DND-41 (cell line): Measurements from ENCODE around the gene ERVK3-1.
"Not testable (repeated sequence)": the region's sequence is repeated elsewhere in the genome, so short reads cannot be mapped to it uniquely, and the experiment has no call there.

Experiments used
- ATAC-seq: fragments of 200-7000 bp; cut with Tn5 transposase; 3 replicates; pipeline ENCODE4 v1.9.1; 2021; ENCODE audit warnings: low read depth; ENCODE audit not compliant: insufficient read depth
- DNase-seq: peaks from one replicate; pipeline ENCODE4 v3.0.0-alpha.2; 2020
- H2AFZ ChIP-seq: 2 replicates; pipeline ENCODE4 v1.6.0; 2012; ENCODE audit warnings: low read depth, low read length
- H3K27ac ChIP-seq: 2 replicates; pipeline ENCODE4 v1.5.1; 2012; ENCODE audit warnings: low read length, inconsistent platforms
- H3K27me3 ChIP-seq: fragments of 200-600 bp; sonication (generic); 2 replicates; pipeline ENCODE4 v1.6.0; 2012; ENCODE audit warnings: low read length, mild to moderate bottlenecking, inconsistent platforms; ENCODE audit not compliant: insufficient read depth, poor library complexity
- H3K36me3 ChIP-seq: 2 replicates; pipeline ENCODE4 v1.5.1; 2012; ENCODE audit warnings: low read length, inconsistent platforms; ENCODE audit not compliant: insufficient read depth
- H3K4me1 ChIP-seq: 2 replicates; pipeline ENCODE4 v1.5.1; 2012; ENCODE audit warnings: mild to moderate bottlenecking, low read length; ENCODE audit not compliant: insufficient read depth
- H3K4me2 ChIP-seq: 2 replicates; pipeline ENCODE4 v1.6.0; 2012; ENCODE audit warnings: mild to moderate bottlenecking, moderate library complexity, low read length, inconsistent platforms; ENCODE audit not compliant: insufficient read depth
- H3K4me3 ChIP-seq, 2 experiments: fragments of 200-600 bp in 1 of 2; shearing (Covaris generic) in 1 of 2; 2 replicates each; pipeline ENCODE4 v1.5.1; 2012 to 2016; ENCODE audit warnings: inconsistent platforms in 2 of 2, low read length in 2 of 2, mild to moderate bottlenecking in 2 of 2, low read depth in 1 of 2, moderate library complexity in 1 of 2
- H3K79me2 ChIP-seq: 2 replicates; pipeline ENCODE4 v1.6.0; 2012; ENCODE audit warnings: low read length, inconsistent platforms; ENCODE audit not compliant: insufficient read depth
- H3K9ac ChIP-seq: 2 replicates; pipeline ENCODE4 v1.6.0; 2012; ENCODE audit warnings: low read depth, mild to moderate bottlenecking, inconsistent platforms, low read length, moderate library complexity
- H3K9me3 ChIP-seq: 2 replicates; pipeline ENCODE4 v1.5.1; 2012; ENCODE audit warnings: low read length, moderate library complexity, mild to moderate bottlenecking, inconsistent platforms; ENCODE audit not compliant: insufficient read depth, severe bottlenecking
- H4K20me1 ChIP-seq: 2 replicates; pipeline ENCODE4 v1.6.0; 2012; ENCODE audit warnings: low read length; ENCODE audit not compliant: insufficient read depth
- CTCF ChIP-seq: IDR thresholded peaks from 2 replicates; pipeline ENCODE4 v1.5.1; 2012; ENCODE audit warnings: borderline replicate concordance, low read length, moderate library complexity, mild to moderate bottlenecking; ENCODE audit not compliant: poor library complexity, severe bottlenecking; ENCODE audit errors: extremely low read depth
- EZH2 ChIP-seq: IDR thresholded peaks from 3 replicates; pipeline ENCODE4 v1.6.1; 2012; ENCODE audit warnings: borderline replicate concordance, low read depth, mild to moderate bottlenecking, moderate library complexity, low read length, inconsistent platforms; ENCODE audit not compliant: severe bottlenecking

Gene ERVK3-1

GRCh38 chr19:58338825-58339558 is 33.8 kb downstream of the ERVK3-1 start:
- Histone ChIP-seq H3K4me1 (no peaks in the 10 kb centered on the region), H3K36me3 (peaks cover 62% of the 10 kb centered on the region)

GRCh38 chr19:58345558-58345957 is 40.4 kb downstream of the ERVK3-1 start:
- DNase-seq = no peak
- H3K36me3 ChIP-seq = peaks cover 22% of the 10 kb centered on the region
- peaks cover 40% of the 10 kb centered on the region for H3K4me1 ChIP-seq
- no peak overlapping the region for H3K9ac ChIP-seq
- TF ChIP-seq CTCF = no peak
- no peak for TF ChIP-seq EZH2
- peak overlapping the region in 1 of 2 experiments; percentile 40; a peak in 1 of 4 replicates for H3K4me3 ChIP-seq
- no peak overlapping the region for H3K27ac ChIP-seq
- peaks cover 38% of the 10 kb centered on the region for H3K79me2 ChIP-seq
- H3K27me3 ChIP-seq = no peaks in the 10 kb centered on the region
- peak overlapping the region; percentile 99; the same call in 1 of the 2 replicates for H3K4me2 ChIP-seq
- H2AFZ ChIP-seq = no peak overlapping the region
- ATAC-seq = no peak
- H3K9me3 ChIP-seq = no peaks in the 10 kb centered on the region
- 0 out of 2 replicates have a peak, but pooled peaks cover 2% of the 10 kb centered on the region for H4K20me1 ChIP-seq

More at GRCh38 chr19:58338825-58339558, 33.8 kb downstream of the ERVK3-1 start:
- TF ChIP-seq EZH2 (no peak), CTCF (peak; percentile 43)
- H2AFZ ChIP-seq = no peak overlapping the region
- ATAC-seq (peak; percentile 56), DNase-seq (no peak)
- no peaks in the 10 kb centered on the region for H3K9me3 ChIP-seq
- no peak overlapping the region for H3K4me3 ChIP-seq
- no peak overlapping the region for H3K4me2 ChIP-seq
- H3K9ac ChIP-seq = no peak overlapping the region
- peaks cover 4% of the 10 kb centered on the region; the same call in 1 of the 2 replicates for H4K20me1 ChIP-seq
- no peaks in the 10 kb centered on the region for H3K27me3 ChIP-seq
- H3K27ac ChIP-seq = no peak overlapping the region
- H3K79me2 ChIP-seq = peaks cover 4% of the 10 kb centered on the region; the same call in 1 of the 2 replicates

GRCh38 chr19:58346961-58347929 is 42.1 kb downstream of the ERVK3-1 start:
- H2AFZ ChIP-seq = peak overlapping the region; percentile 99
- ATAC-seq (peak; percentile 85), DNase-seq (peak; percentile 86)
- TF ChIP-seq EZH2 (no peak), CTCF (no peak)
- peak overlapping the region; percentile 84 for H3K9ac ChIP-seq
- peaks cover 15% of the 10 kb centered on the region for H3K36me3 ChIP-seq
- H3K27me3 ChIP-seq = no peaks in the 10 kb centered on the region
- peaks cover 5% of the 10 kb centered on the region for H4K20me1 ChIP-seq
- H3K4me2 ChIP-seq = peak overlapping the region; percentile 99
- peaks cover 40% of the 10 kb centered on the region for H3K4me1 ChIP-seq
- H3K79me2 ChIP-seq = peaks cover 35% of the 10 kb centered on the region
- H3K4me3 ChIP-seq = peak overlapping the region; percentile 100
- H3K9me3 ChIP-seq = no peaks in the 10 kb centered on the region
- peak overlapping the region; percentile 80 for H3K27ac ChIP-seq

- H3K9ac ChIP-seq = peak overlapping the region; percentile 84
- not testable (repeated sequence) for ATAC-seq
Measured at GRCh38 chr19:58348080-58348479, 42.9 kb downstream of the ERVK3-1 start.

More at GRCh38 chr19:58348080-58348479, 42.9 kb downstream of the ERVK3-1 start:
- Histone ChIP-seq H2AFZ (peak overlapping the region; percentile 99), H3K4me1 (peaks cover 40% of the 10 kb centered on the region), H3K27ac (peak overlapping the region; percentile 80), H3K36me3 (peaks cover 15% of the 10 kb centered on the region), H3K4me3 (peak overlapping the region; percentile 100), H3K79me2 (peaks cover 35% of the 10 kb centered on the region), H3K4me2 (peak overlapping the region; percentile 99)
- DNase-seq, H3K27me3 ChIP-seq, H4K20me1 ChIP-seq, H3K9me3 ChIP-seq: not testable (repeated sequence)
